CD4-positive, CD25-positive, alpha-beta regulatory T cell (primary cell): Measurements from ENCODE around the gene MMGT1. TPM values are rescaled to one million over a fixed set of nuclear protein-coding genes. Genes with fewer than 3 reads are reported as not detected.

ENCODE experiments used
- ATAC-seq, 2 donors: fragments of 150-1000 bp; cut with Tn5 transposase; one replicate each; pipeline ENCODE4 v1.10.0; 2021; ENCODE audit warnings: low read depth in 2 of 2, moderate number of reproducible peaks in 2 of 2, moderate library complexity in 1 of 2
- DNase-seq, 3 donors: peaks; one replicate each; pipeline versions ENCODE4 v3.0.0 to v3.0.0-alpha.2; 2012 to 2022; ENCODE audit warnings: mixed read lengths in 1 of 3
- H3K27ac ChIP-seq: one replicate; pipeline ENCODE4 v1.7.0; 2013; ENCODE audit warnings: mild to moderate bottlenecking, low read length; ENCODE audit not compliant: insufficient read depth, poor library complexity, severe bottlenecking
- H3K27me3 ChIP-seq: one replicate; pipeline ENCODE4 v1.7.0; 2013; ENCODE audit warnings: low read length; ENCODE audit not compliant: control insufficient read depth, insufficient read depth
- H3K36me3 ChIP-seq: one replicate; pipeline ENCODE4 v1.7.0; 2013; ENCODE audit warnings: mild to moderate bottlenecking, low read length, moderate library complexity; ENCODE audit not compliant: control insufficient read depth, insufficient read depth
- H3K4me1 ChIP-seq: 2 replicates; pipeline ENCODE4 v1.7.0; 2013; ENCODE audit warnings: mild to moderate bottlenecking, low read length; ENCODE audit not compliant: insufficient read depth, control insufficient read depth, poor library complexity, severe bottlenecking
- H3K4me3 ChIP-seq: one replicate; pipeline ENCODE4 v1.7.0; 2013; ENCODE audit warnings: low read depth, mild to moderate bottlenecking, low read length, moderate library complexity
- H3K9me3 ChIP-seq, 2 experiments: 1 replicate in 1 of 2; 2 replicates in 1 of 2; pipeline ENCODE4 v1.7.0; 2013; ENCODE audit warnings: low read length in 2 of 2, mild to moderate bottlenecking in 1 of 2, moderate library complexity in 1 of 2; ENCODE audit not compliant: control insufficient read depth in 2 of 2
- H3K27ac Mint-ChIP-seq, 3 donors: one replicate each; pipeline ENCODE4 v1.8.0; 2020 to 2022; ENCODE audit warnings: mild to moderate bottlenecking in 3 of 3, mixed read lengths in 3 of 3, moderate library complexity in 2 of 3
- H3K27me3 Mint-ChIP-seq: one replicate; pipeline ENCODE4 v1.8.0; 2022; ENCODE audit warnings: mild to moderate bottlenecking, mixed read lengths
- H3K36me3 Mint-ChIP-seq: one replicate; pipeline ENCODE4 v1.8.0; 2020; ENCODE audit warnings: mixed read lengths
- H3K4me1 Mint-ChIP-seq, 4 donors: one replicate each; pipeline ENCODE4 v1.8.0; 2020 to 2022; ENCODE audit warnings: mixed read lengths in 4 of 4, mild to moderate bottlenecking in 1 of 4
- H3K4me3 Mint-ChIP-seq, 4 donors: one replicate each; pipeline ENCODE4 v1.8.0; 2020 to 2022; ENCODE audit warnings: mild to moderate bottlenecking in 4 of 4, mixed read lengths in 4 of 4, moderate library complexity in 3 of 4
- H3K9me3 Mint-ChIP-seq, 7 donors: one replicate each; pipeline ENCODE4 v1.8.0; 2020 to 2022; ENCODE audit warnings: mixed read lengths in 7 of 7, mild to moderate bottlenecking in 3 of 7, moderate library complexity in 2 of 7
- polyA plus RNA-seq, 4 donors: library from polyadenylated mRNA; unstranded; fragments of 300-500 nt; fragmentation: Illumina TruSeq; gene quantifications; one replicate each; pipeline ENCODE4 v1.2.3, GENCODE V29; 2021
- total RNA-seq: library from RNA; stranded (reverse); gene quantifications from one replicate; pipeline ENCODE4 v1.2.3, GENCODE V29; 2022

Gene MMGT1
- total RNA-seq, result 31.0 TPM
- polyA plus RNA-seq, result 10 to 100 TPM in 3 of 4 donors, 1 to 10 TPM in 1; 9.6 to 12.1 (median 10.4) TPM

DNA sequence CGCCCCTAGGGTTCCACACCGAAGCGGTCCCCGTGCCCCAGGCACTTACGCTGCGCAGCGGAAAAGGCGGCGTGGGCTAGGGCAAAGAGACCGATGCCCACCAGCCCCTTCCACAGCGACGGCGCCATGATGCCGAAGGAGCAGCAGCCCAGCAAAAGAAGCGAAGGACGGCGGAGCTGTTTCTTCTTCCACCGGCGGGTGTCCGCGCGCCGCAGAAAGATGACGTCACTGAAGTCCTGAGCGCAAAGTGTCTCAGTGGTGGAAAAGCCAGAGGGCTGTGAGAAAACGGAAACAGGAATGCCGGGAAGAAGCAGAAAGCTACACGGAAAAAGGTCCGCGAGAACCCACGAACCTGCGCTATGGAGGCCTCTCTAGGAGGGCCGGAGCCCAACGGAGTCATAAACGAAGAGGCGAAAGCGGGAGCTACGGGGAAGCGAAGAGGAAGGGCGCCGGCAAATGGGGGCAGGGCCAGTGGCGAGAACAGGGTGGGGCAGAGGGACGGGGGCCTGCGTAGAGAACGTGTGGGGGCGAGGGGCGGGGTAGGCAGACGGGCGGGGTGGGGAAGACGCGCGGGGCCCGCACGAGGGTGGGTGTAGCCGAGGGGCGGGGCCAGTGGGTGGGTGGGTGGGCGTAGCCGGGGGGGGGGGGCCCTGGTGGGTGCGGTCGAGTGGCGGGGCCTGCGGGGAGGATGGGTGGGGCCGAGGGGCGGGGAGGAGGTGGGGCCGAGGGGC, at the start of gene MMGT1:
MMGT1 (minus strand) TSS at position 441 of the 731 bp plus-strand sequence; CDS start at position 128, 313 bp downstream.
- H3K36me3 Mint-ChIP-seq, result no peaks in the 10 kb centered on the region
- peak within 1 kb of the TSS; percentile 92 for H3K27ac ChIP-seq
- peak within 1 kb of the TSS; percentile 88 to 98 (median 98) for H3K27ac Mint-ChIP-seq
- H3K27me3 Mint-ChIP-seq, result no peaks in the 10 kb centered on the region
- DNase-seq (peak; percentile 78 to 89 (median 82)), ATAC-seq (peak; percentile 84)
- H3K36me3 ChIP-seq, result no peaks in the 10 kb centered on the region
- H3K9me3 ChIP-seq, result no peaks in the 10 kb centered on the region
- peaks cover 0 to 3% (median 0%) of the 10 kb centered on the region in 7 donors for H3K9me3 Mint-ChIP-seq
- H3K27me3 ChIP-seq, result no peaks in the 10 kb centered on the region
- H3K4me3 Mint-ChIP-seq, result peak within 1 kb of the TSS; percentile 97 to 99 (median 98)
- H3K4me1 Mint-ChIP-seq, result peaks cover 7 to 43% (median 21%) of the 10 kb centered on the region in 4 donors
- H3K4me3 ChIP-seq, result peak within 1 kb of the TSS; percentile 95
- peaks cover 35% of the 10 kb centered on the region for H3K4me1 ChIP-seq

DNA sequence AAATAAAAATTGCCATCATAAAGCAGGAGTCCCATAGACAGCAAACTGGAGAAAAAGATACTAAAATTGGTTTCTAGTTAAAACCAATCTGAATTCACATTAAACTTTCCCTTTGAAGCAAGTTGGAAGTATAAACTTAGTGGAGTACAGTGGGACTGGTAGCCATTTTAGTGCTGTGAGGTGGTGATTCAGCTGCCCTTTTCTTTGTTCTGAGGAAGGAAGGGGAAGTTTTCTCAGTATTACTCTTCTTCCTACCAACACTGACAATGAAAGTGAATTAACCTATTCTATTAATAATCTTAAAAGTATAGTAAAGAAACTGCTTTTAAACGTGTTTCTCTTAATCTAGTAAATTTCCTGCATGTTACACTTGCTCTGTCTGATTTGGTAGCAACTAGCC, 48.1 kb upstream of the MMGT1 start:
- Histone ChIP-seq H3K4me3 (no peak overlapping the region), H3K36me3 (peaks cover 7% of the 10 kb centered on the region), H3K4me1 (no peaks in the 10 kb centered on the region), H3K9me3 (no peaks in the 10 kb centered on the region), H3K27ac (no peak overlapping the region), H3K27me3 (no peaks in the 10 kb centered on the region)
- H3K4me1 Mint-ChIP-seq, result no peaks in the 10 kb centered on the region
- peaks cover 9% of the 10 kb centered on the region for H3K36me3 Mint-ChIP-seq
- H3K27me3 Mint-ChIP-seq, result no peaks in the 10 kb centered on the region
- ATAC-seq (no peak), DNase-seq (no peak)
- H3K4me3 Mint-ChIP-seq, result no peak overlapping the region
- no peak overlapping the region for H3K27ac Mint-ChIP-seq
- no peaks in the 10 kb centered on the region for H3K9me3 Mint-ChIP-seq

DNA sequence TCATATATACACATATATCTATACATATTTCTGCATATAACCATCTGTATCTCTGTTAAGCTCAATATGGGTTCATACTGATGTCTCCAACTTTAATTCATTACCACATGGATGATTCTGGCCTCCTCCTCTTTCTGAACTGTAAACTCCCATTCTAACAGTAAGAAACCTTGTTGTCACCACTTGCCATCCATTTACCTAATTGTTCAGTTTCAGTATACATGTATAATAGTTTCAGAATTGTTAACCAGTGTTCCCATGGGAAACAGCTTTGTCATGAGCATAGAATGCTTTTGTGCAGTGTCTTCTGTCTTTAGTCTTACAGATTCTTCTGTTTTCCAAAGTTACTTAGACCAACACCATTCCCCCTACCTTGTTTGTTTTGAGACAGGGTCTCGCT, 47.4 kb upstream of the MMGT1 start:
- DNase-seq (no peak), ATAC-seq (no peak)
- H3K27ac Mint-ChIP-seq, result no peak overlapping the region
- Histone ChIP-seq H3K4me1 (no peaks in the 10 kb centered on the region), H3K4me3 (no peak overlapping the region), H3K27me3 (no peaks in the 10 kb centered on the region), H3K27ac (no peak overlapping the region), H3K36me3 (peaks cover 7% of the 10 kb centered on the region), H3K9me3 (no peaks in the 10 kb centered on the region)
- H3K4me1 Mint-ChIP-seq, result no peaks in the 10 kb centered on the region
- H3K4me3 Mint-ChIP-seq, result no peak overlapping the region
- H3K27me3 Mint-ChIP-seq, result no peaks in the 10 kb centered on the region
- no peaks in the 10 kb centered on the region for H3K9me3 Mint-ChIP-seq
- peaks cover 10% of the 10 kb centered on the region for H3K36me3 Mint-ChIP-seq

DNA sequence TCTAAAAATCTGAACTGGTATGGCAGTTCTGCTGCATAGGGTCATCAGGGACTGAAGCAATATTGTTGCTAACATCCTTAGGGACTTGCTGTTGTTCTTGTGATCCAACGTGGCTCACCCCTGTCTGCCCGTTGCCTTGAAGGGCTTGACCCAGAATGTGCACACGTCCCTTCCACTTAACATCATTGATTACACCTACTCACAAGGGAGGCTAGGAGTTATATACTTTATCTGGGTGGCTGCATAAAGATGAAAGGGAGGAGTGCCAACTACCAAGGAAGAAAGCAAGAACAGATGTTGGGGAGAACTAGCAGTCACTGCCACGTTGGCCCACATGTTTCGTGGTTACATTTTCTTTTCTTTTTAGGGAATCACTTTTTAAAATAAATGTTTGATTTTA, 45.4 kb upstream of the MMGT1 start:
- ATAC-seq, result no peak
- H3K4me1 Mint-ChIP-seq, result no peaks in the 10 kb centered on the region
- no peak overlapping the region for H3K27ac Mint-ChIP-seq
- no peaks in the 10 kb centered on the region for H3K27me3 Mint-ChIP-seq
- peaks cover 16% of the 10 kb centered on the region for H3K36me3 ChIP-seq
- H3K27me3 ChIP-seq, result no peaks in the 10 kb centered on the region
- H3K9me3 ChIP-seq, result no peaks in the 10 kb centered on the region
- no peak overlapping the region for H3K27ac ChIP-seq
- H3K4me1 ChIP-seq, result no peaks in the 10 kb centered on the region
- H3K36me3 Mint-ChIP-seq, result peaks cover 17% of the 10 kb centered on the region
- no peak overlapping the region for H3K4me3 ChIP-seq
- H3K4me3 Mint-ChIP-seq, result no peak overlapping the region
- no peak for DNase-seq
- no peaks in the 10 kb centered on the region for H3K9me3 Mint-ChIP-seq

DNA sequence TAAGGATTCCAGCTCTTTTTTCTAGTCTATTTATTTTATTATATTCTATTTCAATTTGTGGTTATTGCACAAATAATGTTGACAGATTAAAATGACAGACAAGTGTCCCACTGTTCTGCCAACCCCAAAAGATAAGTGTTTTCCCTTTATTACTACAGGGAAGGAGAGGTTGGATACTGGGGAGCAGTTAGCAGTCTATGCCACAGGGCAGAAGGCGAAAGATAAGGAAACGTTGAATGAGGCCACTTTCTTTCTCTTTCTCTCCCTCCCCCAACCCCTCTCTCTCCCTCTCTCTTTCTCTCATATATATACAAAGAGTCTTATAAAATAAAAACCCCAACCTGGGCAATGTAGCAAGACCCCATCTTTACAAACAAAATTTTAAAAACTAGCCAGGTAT, 43.1 kb upstream of the MMGT1 start:
- Mint-ChIP-seq H3K27me3 (no peaks in the 10 kb centered on the region), H3K36me3 (peaks cover 13% of the 10 kb centered on the region), H3K4me3 (no peak overlapping the region), H3K27ac (no peak overlapping the region), H3K4me1 (no peaks in the 10 kb centered on the region), H3K9me3 (no peaks in the 10 kb centered on the region)
- H3K9me3 ChIP-seq, result no peaks in the 10 kb centered on the region
- no peak overlapping the region for H3K4me3 ChIP-seq
- no peak for DNase-seq
- H3K27me3 ChIP-seq, result no peaks in the 10 kb centered on the region
- no peaks in the 10 kb centered on the region for H3K4me1 ChIP-seq
- ATAC-seq, result no peak
- H3K36me3 ChIP-seq, result peaks cover 29% of the 10 kb centered on the region
- H3K27ac ChIP-seq, result no peak overlapping the region

DNA sequence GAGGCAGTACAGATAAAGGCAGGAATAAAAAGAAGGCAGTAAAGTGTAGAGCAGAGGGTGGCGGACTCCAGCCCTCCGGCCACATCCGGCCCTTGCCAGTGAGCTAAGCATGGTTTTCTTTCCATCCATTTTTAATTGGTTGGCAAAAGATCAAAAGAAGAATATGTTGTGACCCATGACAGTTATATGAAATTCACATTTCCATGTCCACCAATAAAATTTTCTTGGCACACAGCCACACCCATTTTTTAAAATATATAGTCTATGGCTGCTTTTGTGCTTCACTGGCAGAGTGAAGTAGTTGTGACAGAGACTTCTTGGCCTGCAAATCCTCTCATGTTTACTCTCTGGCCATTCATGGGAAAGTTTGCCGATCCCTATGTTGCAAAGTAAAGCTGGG, 41.2 kb upstream of the MMGT1 start:
- H3K9me3 Mint-ChIP-seq, result no peaks in the 10 kb centered on the region
- H3K36me3 ChIP-seq, result peaks cover 30% of the 10 kb centered on the region
- no peaks in the 10 kb centered on the region for H3K4me1 Mint-ChIP-seq
- peaks cover 13% of the 10 kb centered on the region for H3K36me3 Mint-ChIP-seq
- H3K9me3 ChIP-seq, result no peaks in the 10 kb centered on the region
- no peak overlapping the region for H3K27ac ChIP-seq
- no peak for ATAC-seq
- H3K4me3 Mint-ChIP-seq, result no peak overlapping the region
- DNase-seq, result no peak
- H3K27me3 ChIP-seq, result no peaks in the 10 kb centered on the region
- no peaks in the 10 kb centered on the region for H3K27me3 Mint-ChIP-seq
- H3K4me3 ChIP-seq, result no peak overlapping the region
- H3K4me1 ChIP-seq, result no peaks in the 10 kb centered on the region
- no peak overlapping the region for H3K27ac Mint-ChIP-seq

DNA sequence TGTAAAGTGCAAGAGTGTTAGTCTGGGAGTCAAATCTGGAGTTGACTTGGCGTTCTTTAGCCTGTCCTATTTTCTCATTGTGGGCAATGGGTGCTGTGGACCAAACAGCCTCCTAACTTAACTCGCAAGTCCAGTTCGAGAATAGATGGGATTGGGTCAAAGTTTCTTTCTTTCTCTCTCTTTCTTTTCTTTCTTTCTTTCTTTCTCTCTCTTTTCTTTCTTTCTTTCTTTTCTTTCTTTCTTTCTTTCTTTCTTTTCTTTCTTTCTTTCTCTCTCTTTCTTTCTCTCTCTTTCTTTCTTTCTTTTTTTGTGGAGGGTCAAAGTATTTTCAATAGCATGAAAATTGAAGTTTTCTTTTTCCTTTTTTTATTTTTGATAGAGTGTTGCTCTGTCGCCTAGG, 14.5 kb upstream of the MMGT1 start:
- H3K27ac Mint-ChIP-seq, result no peak overlapping the region

DNA sequence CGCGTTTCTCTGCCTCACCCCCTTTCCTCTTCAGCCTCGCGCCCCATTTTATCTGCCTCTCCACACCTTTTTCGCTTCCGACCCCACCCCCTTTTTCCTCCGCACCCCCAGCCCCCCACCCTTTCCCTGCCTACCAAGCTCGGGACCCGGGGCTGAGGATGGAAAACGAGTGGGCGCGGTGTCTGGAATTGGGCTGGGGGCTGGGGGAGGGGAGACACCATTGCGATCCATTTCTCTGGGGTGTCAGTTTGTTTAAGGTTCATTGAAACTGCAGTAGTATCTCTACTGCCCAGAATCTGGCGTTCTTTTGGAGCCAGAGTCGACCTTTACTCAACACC, 12.2 kb upstream of the MMGT1 start:
- ATAC-seq (no peak), DNase-seq (peak in 1 of 3 donors; percentile 3)
- Histone ChIP-seq H3K27ac (peak overlapping the region; percentile 74), H3K9me3 (no peaks in the 10 kb centered on the region), H3K36me3 (no peaks in the 10 kb centered on the region), H3K4me3 (peak overlapping the region; percentile 79), H3K4me1 (peaks cover 30% of the 10 kb centered on the region), H3K27me3 (no peaks in the 10 kb centered on the region)
- H3K4me3 Mint-ChIP-seq, result peak overlapping the region; percentile 80 to 96 (median 90)
- peaks cover 0 to 2% (median 0%) of the 10 kb centered on the region in 7 donors for H3K9me3 Mint-ChIP-seq
- H3K27me3 Mint-ChIP-seq, result no peaks in the 10 kb centered on the region
- H3K27ac Mint-ChIP-seq, result peak overlapping the region; percentile 74 to 91 (median 88)
- peaks cover 15 to 63% (median 47%) of the 10 kb centered on the region in 4 donors for H3K4me1 Mint-ChIP-seq
- H3K36me3 Mint-ChIP-seq, result peaks cover 3% of the 10 kb centered on the region

More for the DNA sequence above, 14.5 kb upstream of the MMGT1 start:
- Histone ChIP-seq H3K9me3 (no peaks in the 10 kb centered on the region), H3K27ac (no peak overlapping the region), H3K36me3 (no peaks in the 10 kb centered on the region), H3K4me1 (peaks cover 26% of the 10 kb centered on the region), H3K4me3 (no peak overlapping the region), H3K27me3 (no peaks in the 10 kb centered on the region)
- peaks cover 25 to 61% (median 47%) of the 10 kb centered on the region in 4 donors for H3K4me1 Mint-ChIP-seq
- peaks cover 0 to 2% (median 0%) of the 10 kb centered on the region in 7 donors for H3K9me3 Mint-ChIP-seq
- H3K36me3 Mint-ChIP-seq, result peaks cover 7% of the 10 kb centered on the region
- DNase-seq (no peak), ATAC-seq (no peak)
- peak overlapping the region in 2 of 4 donors; percentile 27 to 42 for H3K4me3 Mint-ChIP-seq
- H3K27me3 Mint-ChIP-seq, result no peaks in the 10 kb centered on the region
